ENCODE data around the gene ULK2.

- TF ChIP-seq NFIC (IDR thresholded peaks at IDR 0.05) (no peak), TCF12 (IDR thresholded peaks at IDR 0.05; ENCODE audit: low read depth) (no peak), EP300 (IDR thresholded peaks at IDR 0.05; ENCODE audit: borderline replicate concordance) (no peak), YY1 (IDR thresholded peaks at IDR 0.05; ENCODE audit: low read depth) (no peak), TAF1 (IDR thresholded peaks at IDR 0.05; ENCODE audit: low read depth) (no peak), FOXM1 (IDR thresholded peaks at IDR 0.05; ENCODE audit: borderline replicate concordance, low read depth) (no peak), MAX (IDR thresholded peaks at IDR 0.05) (no peak)
- TF ChIP-seq, protein P1, sequence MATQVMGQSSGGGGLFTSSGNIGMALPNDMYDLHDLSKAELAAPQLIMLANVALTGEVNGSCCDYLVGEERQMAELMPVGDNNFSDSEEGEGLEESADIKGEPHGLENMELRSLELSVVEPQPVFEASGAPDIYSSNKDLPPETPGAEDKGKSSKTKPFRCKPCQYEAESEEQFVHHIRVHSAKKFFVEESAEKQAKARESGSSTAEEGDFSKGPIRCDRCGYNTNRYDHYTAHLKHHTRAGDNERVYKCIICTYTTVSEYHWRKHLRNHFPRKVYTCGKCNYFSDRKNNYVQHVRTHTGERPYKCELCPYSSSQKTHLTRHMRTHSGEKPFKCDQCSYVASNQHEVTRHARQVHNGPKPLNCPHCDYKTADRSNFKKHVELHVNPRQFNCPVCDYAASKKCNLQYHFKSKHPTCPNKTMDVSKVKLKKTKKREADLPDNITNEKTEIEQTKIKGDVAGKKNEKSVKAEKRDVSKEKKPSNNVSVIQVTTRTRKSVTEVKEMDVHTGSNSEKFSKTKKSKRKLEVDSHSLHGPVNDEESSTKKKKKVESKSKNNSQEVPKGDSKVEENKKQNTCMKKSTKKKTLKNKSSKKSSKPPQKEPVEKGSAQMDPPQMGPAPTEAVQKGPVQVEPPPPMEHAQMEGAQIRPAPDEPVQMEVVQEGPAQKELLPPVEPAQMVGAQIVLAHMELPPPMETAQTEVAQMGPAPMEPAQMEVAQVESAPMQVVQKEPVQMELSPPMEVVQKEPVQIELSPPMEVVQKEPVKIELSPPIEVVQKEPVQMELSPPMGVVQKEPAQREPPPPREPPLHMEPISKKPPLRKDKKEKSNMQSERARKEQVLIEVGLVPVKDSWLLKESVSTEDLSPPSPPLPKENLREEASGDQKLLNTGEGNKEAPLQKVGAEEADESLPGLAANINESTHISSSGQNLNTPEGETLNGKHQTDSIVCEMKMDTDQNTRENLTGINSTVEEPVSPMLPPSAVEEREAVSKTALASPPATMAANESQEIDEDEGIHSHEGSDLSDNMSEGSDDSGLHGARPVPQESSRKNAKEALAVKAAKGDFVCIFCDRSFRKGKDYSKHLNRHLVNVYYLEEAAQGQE (IDR thresholded peaks at IDR 0.05; ENCODE audit: low read depth) = no peak
Measured at GRCh38 chr17:19737305-19738072, 130.2 kb downstream of the ULK2 start.

Measured in Ishikawa (cell line).